Stimulated activated naive CD4-positive, alpha-beta T cell (primary cell): ENCODE data around the gene CAMTA1.

ENCODE experiments used
- DNase-seq, 6 experiments: peaks; one replicate each; lab custom pipeline; 2025; lab: John Stamatoyannopoulos, UW

The CAMTA1 gene

GRCh38 chr1:7576946-7577657 lies 791.8 kb downstream of the CAMTA1 start:
- no peak for DNase-seq

- no peak for DNase-seq
Measured at GRCh38 chr1:7578206-7578605, 793.0 kb downstream of the CAMTA1 start.

- DNase-seq, result no peak
Measured at GRCh38 chr1:7579016-7579415, 793.8 kb downstream of the CAMTA1 start.

GRCh38 chr1:7579831-7580804 lies 794.9 kb downstream of the CAMTA1 start:
- DNase-seq, result no peak

GRCh38 chr1:7580923-7581753 lies 795.9 kb downstream of the CAMTA1 start:
- DNase-seq, result no peak

GRCh38 chr1:7581754-7582459 lies 796.7 kb downstream of the CAMTA1 start:
- no peak for DNase-seq

- no peak for DNase-seq
Measured at GRCh38 chr1:7582460-7582972, 797.3 kb downstream of the CAMTA1 start.

GRCh38 chr1:7583291-7584096 lies 798.2 kb downstream of the CAMTA1 start:
- no peak for DNase-seq

- DNase-seq, result no peak
Measured at GRCh38 chr1:7584157-7584556, 798.9 kb downstream of the CAMTA1 start.

- DNase-seq, result no peak
Measured at GRCh38 chr1:7584643-7585042, 799.4 kb downstream of the CAMTA1 start.

- no peak for DNase-seq
Measured at GRCh38 chr1:7585216-7585907, 800.1 kb downstream of the CAMTA1 start.

GRCh38 chr1:7586031-7586941 lies 801.0 kb downstream of the CAMTA1 start:
- no peak for DNase-seq

GRCh38 chr1:7587108-7587772 lies 802.0 kb downstream of the CAMTA1 start:
- no peak for DNase-seq

GRCh38 chr1:7587773-7588456 lies 802.7 kb downstream of the CAMTA1 start:
- DNase-seq, result no peak

- no peak for DNase-seq
Measured at GRCh38 chr1:7588457-7588827, 803.2 kb downstream of the CAMTA1 start.

GRCh38 chr1:7589080-7589735 lies 804.0 kb downstream of the CAMTA1 start:
- no peak for DNase-seq

GRCh38 chr1:7589774-7590425 lies 804.6 kb downstream of the CAMTA1 start:
- DNase-seq, result no peak
